Measurements from ENCODE around the gene SLFN14. TPM values are rescaled to one million over a fixed set of nuclear protein-coding genes. Genes with fewer than 3 reads are reported as not detected.

Gene SLFN14
- total and polyA plus RNA-seq, 2 experiments from 2014 or later = 0.10 TPM; not detected in 1

DNA sequence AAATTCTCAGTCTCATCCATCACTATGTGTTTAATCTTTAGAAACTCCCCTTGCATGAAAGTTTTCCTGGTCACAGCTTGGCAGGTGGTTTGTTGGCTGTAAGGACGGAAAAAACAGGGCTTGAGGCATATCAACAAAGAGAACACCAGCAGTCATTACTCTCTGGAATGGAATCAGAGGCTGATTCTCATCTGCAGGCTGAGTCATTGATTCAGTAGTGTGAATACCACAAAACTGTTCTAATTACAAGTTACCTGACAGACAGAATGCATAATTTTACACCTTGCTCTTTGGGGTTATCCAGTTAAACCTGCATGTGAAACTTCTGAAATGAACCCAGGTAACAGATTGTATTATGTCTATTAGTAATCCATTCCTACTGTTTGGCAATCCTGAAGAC lies 11.6 kb downstream of the SLFN14 start:
- Histone ChIP-seq H3K4me1 (ENCODE audit: insufficient read depth) (no peaks in the 10 kb centered on the region), H3K4me3 (no peak overlapping the region), H3K36me3 (ENCODE audit: insufficient read depth) (no peaks in the 10 kb centered on the region), H3F3A (replicated peaks; ENCODE audit: low read depth) (no peaks in the 10 kb centered on the region), H4K20me1 (replicated peaks; ENCODE audit: insufficient read depth) (no peaks in the 10 kb centered on the region), H3K27ac (ENCODE audit: low read depth) (no peak overlapping the region), H3K4me2 (no peak overlapping the region), H3K27me3 (ENCODE audit: insufficient read depth) (peaks cover 13% of the 10 kb centered on the region; the same call in 1 of the 2 replicates), H3K9me2 (ENCODE audit: insufficient read depth) (no peaks in the 10 kb centered on the region), H2AFZ (no peak overlapping the region), H3K79me2 (replicated peaks; ENCODE audit: insufficient read depth) (no peaks in the 10 kb centered on the region)
- TF ChIP-seq EZH2 (IDR thresholded peaks at IDR 0.05; ENCODE audit: low read depth, unreplicated experiment) = no peak
- TF ChIP-seq ZNF331 (CRISPR knock-in tag; IDR thresholded peaks at IDR 0.05; ENCODE audit: low read depth) = no peak
- H3K36me3 Mint-ChIP-seq (ENCODE audit: low read depth) = no peaks in the 10 kb centered on the region
- no peak overlapping the region for H3K4me3 Mint-ChIP-seq
- ATAC-seq = no peak
- H3K4me1 Mint-ChIP-seq = peaks cover 5% of the 10 kb centered on the region; the same call in 2 of the 3 replicates
- DNase-seq (ENCODE audit: low spot score) = no peak
- no peaks in the 10 kb centered on the region for H3K9me3 Mint-ChIP-seq
- H3K27ac Mint-ChIP-seq = no peak overlapping the region
- H3K27me3 Mint-ChIP-seq (ENCODE audit: insufficient read depth, low read depth, poor library complexity) = no peaks in the 10 kb centered on the region

GRCh38 chr17:35548208-35548810 lies 12.3 kb downstream of the SLFN14 start:
- no peak overlapping the region for H3K27ac Mint-ChIP-seq
- H3F3A ChIP-seq (replicated peaks; ENCODE audit: low read depth) = no peaks in the 10 kb centered on the region
- no peaks in the 10 kb centered on the region for H3K9me2 ChIP-seq (ENCODE audit: insufficient read depth)
- DNase-seq (ENCODE audit: low spot score) = no peak
- H4K20me1 ChIP-seq (replicated peaks; ENCODE audit: insufficient read depth) = no peaks in the 10 kb centered on the region
- no peaks in the 10 kb centered on the region for H3K27me3 Mint-ChIP-seq (ENCODE audit: insufficient read depth, low read depth, poor library complexity)
- H3K36me3 ChIP-seq (ENCODE audit: insufficient read depth) = no peaks in the 10 kb centered on the region
- no peak for ATAC-seq
- H3K27ac ChIP-seq (ENCODE audit: low read depth) = no peak overlapping the region
- H2AFZ ChIP-seq = no peak overlapping the region
- H3K4me2 ChIP-seq = no peak overlapping the region
- H3K27me3 ChIP-seq (ENCODE audit: insufficient read depth) = peaks cover 13% of the 10 kb centered on the region; the same call in 1 of the 2 replicates
- H3K36me3 Mint-ChIP-seq (ENCODE audit: low read depth) = no peaks in the 10 kb centered on the region
- no peak overlapping the region for H3K4me3 ChIP-seq
- H3K9me3 Mint-ChIP-seq = no peaks in the 10 kb centered on the region
- peaks cover 5% of the 10 kb centered on the region; the same call in 2 of the 3 replicates for H3K4me1 Mint-ChIP-seq
- H3K4me1 ChIP-seq (ENCODE audit: insufficient read depth) = no peaks in the 10 kb centered on the region
- H3K4me3 Mint-ChIP-seq = no peak overlapping the region
- H3K79me2 ChIP-seq (replicated peaks; ENCODE audit: insufficient read depth) = no peaks in the 10 kb centered on the region
- TF ChIP-seq POLR2AphosphoS5 (IDR thresholded peaks at IDR 0.05; ENCODE audit: low read depth) = no peak
- no peak for TF ChIP-seq REST (IDR thresholded peaks at IDR 0.05; ENCODE audit: unreplicated experiment)
- no peak for TF ChIP-seq NANOG (IDR thresholded peaks at IDR 0.05; ENCODE audit: borderline replicate concordance)
- no peak for TF ChIP-seq ZNF462 (CRISPR knock-in tag; IDR thresholded peaks at IDR 0.05)
- no peak for TF ChIP-seq EZH2 (IDR thresholded peaks at IDR 0.05; ENCODE audit: low read depth, unreplicated experiment)
- no peak for TF ChIP-seq ETS1 (IDR thresholded peaks at IDR 0.05)
- no peak for TF ChIP-seq CREB1 (CRISPR knock-in tag; IDR thresholded peaks at IDR 0.05; ENCODE audit: low read depth)
- no peak for TF ChIP-seq JUNB (IDR thresholded peaks at IDR 0.05; ENCODE audit: unreplicated experiment)
- TF ChIP-seq EZH2phosphoT487 (IDR thresholded peaks at IDR 0.05; ENCODE audit: unreplicated experiment) = no peak
